ENCODE data around the gene KCNMB1.

KCNMB1 gene

DNA sequence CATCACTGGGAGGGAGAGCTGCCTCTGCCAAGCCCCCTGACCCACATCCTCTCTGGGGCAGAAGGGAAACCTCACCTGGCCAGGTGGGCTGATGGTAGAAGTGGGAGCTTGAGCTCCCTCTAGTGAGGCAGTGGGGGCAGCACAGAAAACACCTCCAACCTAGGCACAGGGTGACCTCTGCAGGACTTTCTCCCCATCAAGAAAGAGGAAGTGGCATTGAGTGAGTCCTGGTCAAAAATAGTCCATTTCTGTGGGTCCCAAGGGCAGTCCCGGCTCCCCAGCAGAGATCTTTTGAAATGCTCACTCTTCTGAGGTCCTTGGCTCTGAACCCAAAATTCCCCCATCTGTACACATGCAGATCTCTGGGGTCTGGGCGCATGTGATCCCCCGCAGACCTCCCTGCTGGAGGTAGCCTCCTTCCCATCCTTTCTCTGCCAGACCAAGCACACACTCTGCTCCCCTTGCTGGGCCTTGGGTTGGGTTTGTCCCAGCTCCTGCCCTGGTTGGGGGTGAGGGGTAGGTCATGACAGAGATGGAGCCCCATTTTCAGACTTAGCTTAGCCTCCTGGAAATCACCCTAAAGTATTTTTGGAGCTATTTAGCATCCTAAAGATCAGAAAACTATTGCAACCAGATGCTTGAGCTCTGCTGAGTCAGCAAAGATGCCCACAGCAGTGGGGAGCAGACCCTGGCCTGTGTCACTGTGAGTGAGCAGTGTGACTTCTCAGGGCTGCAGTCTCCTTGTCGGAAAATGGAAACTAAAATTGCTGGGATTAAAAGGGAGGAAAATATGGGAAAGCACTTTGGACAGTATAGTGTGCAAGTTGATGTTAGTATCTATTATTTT lies 50.0 kb downstream of the KCNMB1 start:
- TF ChIP-seq CTCF (IDR thresholded peaks at IDR 0.05; ENCODE audit: low read depth, low read length, missing control alignments): peak; percentile 96
- no peak for DNase-seq (ENCODE audit: low read depth)

GRCh38 chr5:170338291-170338690 lies 50.9 kb downstream of the KCNMB1 start:
- no peak overlapping the region for H3K4me3 ChIP-seq (ENCODE audit: low read depth, low read length)
- no peak for DNase-seq (ENCODE audit: low read depth)
- no peak for TF ChIP-seq CTCF (IDR thresholded peaks at IDR 0.05; ENCODE audit: low read depth, low read length, missing control alignments)

More for the DNA sequence above, 50.0 kb downstream of the KCNMB1 start:
- no peak overlapping the region for H3K4me3 ChIP-seq (ENCODE audit: low read depth, low read length)

DNA sequence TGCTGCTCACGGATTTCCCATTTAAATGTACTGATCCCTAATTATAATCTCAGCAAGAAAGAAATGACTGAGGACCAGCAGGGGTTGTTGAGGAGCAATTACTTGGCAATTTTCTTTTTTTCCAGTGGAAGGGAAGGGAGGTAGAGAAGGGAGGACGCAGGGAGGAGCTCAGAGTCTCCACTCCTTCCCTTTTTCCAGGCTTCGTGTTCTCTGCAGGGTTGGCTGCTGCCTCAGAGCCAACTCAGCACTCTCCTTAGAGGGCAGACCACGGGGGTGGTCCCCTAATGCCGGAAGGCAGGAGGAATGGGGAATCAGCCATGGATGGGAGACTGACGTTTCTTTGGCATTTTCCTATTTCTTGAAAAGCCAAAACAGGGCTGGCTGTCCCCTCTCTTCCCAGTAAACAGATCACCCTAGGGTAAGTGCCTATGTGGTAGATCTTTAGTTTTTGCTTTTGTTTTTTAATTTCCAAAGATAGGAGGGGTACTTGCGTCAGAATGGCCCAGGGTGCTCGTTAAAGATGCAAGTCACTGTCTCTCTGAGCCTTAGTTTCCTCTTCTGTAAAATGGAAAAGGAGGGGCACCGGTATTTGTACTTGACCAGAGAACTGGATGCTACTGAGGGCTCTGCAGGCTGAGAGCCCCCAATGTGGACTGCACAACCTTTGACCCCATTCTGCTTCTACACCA lies 52.0 kb downstream of the KCNMB1 start:
- H3K4me3 ChIP-seq (ENCODE audit: low read depth, low read length): no peak overlapping the region
- DNase-seq (ENCODE audit: low read depth): no peak
- TF ChIP-seq CTCF (IDR thresholded peaks at IDR 0.05; ENCODE audit: low read depth, low read length, missing control alignments): no peak

- H3K4me3 ChIP-seq (ENCODE audit: low read depth, low read length): no peak overlapping the region
- no peak for DNase-seq (ENCODE audit: low read depth)
- no peak for TF ChIP-seq CTCF (IDR thresholded peaks at IDR 0.05; ENCODE audit: low read depth, low read length, missing control alignments)
Observed at GRCh38 chr5:170336065-170336464, 53.1 kb downstream of the KCNMB1 start.

DNA sequence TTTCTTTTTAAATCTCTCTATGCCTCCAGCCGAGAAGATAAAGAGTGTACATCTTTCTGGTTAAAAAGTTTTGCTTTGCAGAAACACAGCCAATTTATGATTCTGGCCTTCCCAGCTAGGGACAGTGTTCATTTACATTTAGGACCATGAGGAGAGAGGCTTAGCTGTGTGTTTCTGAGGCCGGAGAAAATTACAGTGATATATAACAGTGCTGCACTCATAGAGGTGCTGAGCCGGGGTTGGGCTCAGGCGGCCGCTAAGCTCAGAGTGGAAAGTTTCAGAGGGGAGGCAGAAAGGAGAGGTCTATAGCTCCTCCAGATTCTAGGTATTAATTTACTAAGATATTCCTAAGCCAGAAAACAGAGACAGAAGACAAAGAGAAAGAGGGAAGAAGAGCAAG lies 54.5 kb downstream of the KCNMB1 start:
- no peak overlapping the region for H3K4me3 ChIP-seq (ENCODE audit: low read depth, low read length)
- no peak for TF ChIP-seq CTCF (IDR thresholded peaks at IDR 0.05; ENCODE audit: low read depth, low read length, missing control alignments)
- no peak for DNase-seq (ENCODE audit: low read depth)

- no peak for TF ChIP-seq CTCF (IDR thresholded peaks at IDR 0.05; ENCODE audit: low read depth, low read length, missing control alignments)
- DNase-seq (ENCODE audit: low read depth): no peak
- H3K4me3 ChIP-seq (ENCODE audit: low read depth, low read length): no peak overlapping the region
Observed at GRCh38 chr5:170333161-170333910, 55.8 kb downstream of the KCNMB1 start.
